BLaER1 treated with 17β-estradiol and CSF1 and Interleukin-3, amounts not matched to agents 10 nM and 100 nM (cell line): ENCODE results near the gene SLC22A14.

Source experiments
- H3K27ac ChIP-seq, 11 experiments: shearing (Covaris generic); formaldehyde crosslinking; 2 replicates each; pipeline ENCODE4 v1.8.1; 2022
- H3K27me3 ChIP-seq, 11 experiments: shearing (Covaris generic); formaldehyde crosslinking; 2 replicates each; pipeline ENCODE4 v1.8.1; 2022
- H3K36me3 ChIP-seq, 11 experiments: shearing (Covaris generic); formaldehyde crosslinking; 2 replicates each; pipeline ENCODE4 v1.8.1; 2022
- H3K4me1 ChIP-seq, 10 experiments: shearing (Covaris generic); formaldehyde crosslinking; 2 replicates each; pipeline ENCODE4 v1.8.1; 2022
- H3K4me2 ChIP-seq, 11 experiments: shearing (Covaris generic); formaldehyde crosslinking; 2 replicates each; pipeline ENCODE4 v1.8.1; 2022
- H3K4me3 ChIP-seq, 10 experiments: shearing (Covaris generic); formaldehyde crosslinking; 2 replicates each; pipeline ENCODE4 v1.8.1; 2022
- H3K9ac ChIP-seq, 11 experiments: shearing (Covaris generic); formaldehyde crosslinking; 2 replicates each; pipeline ENCODE4 v1.8.1; 2022
- H3K9me3 ChIP-seq, 11 experiments: shearing (Covaris generic); formaldehyde crosslinking; replicated peaks in 1 of 11; 2 replicates each; pipeline ENCODE4 v1.8.1; 2022
- H4K20me1 ChIP-seq, 11 experiments: shearing (Covaris generic); formaldehyde crosslinking; 2 replicates each; pipeline ENCODE4 v1.8.1; 2022
- Cebpa-rat ChIP-seq, 11 experiments: shearing (Covaris generic); IDR thresholded peaks; 2 replicates each; pipeline ENCODE4 v1.8.1; 2022

SLC22A14 gene

GRCh38 chr3:38366082-38366481 lies 84.0 kb downstream of the SLC22A14 start:
- no peaks in the 10 kb centered on the region for H3K27me3 ChIP-seq
- H3K27ac ChIP-seq: no peak overlapping the region
- no peak overlapping the region for H3K9ac ChIP-seq
- H3K9me3 ChIP-seq: peaks cover 0 to 9% (median 5%) of the 10 kb centered on the region in 11 experiments; a peak in 4 of 22 replicates
- no peak overlapping the region for H3K4me2 ChIP-seq
- H3K4me3 ChIP-seq: no peak overlapping the region
- H4K20me1 ChIP-seq: no peaks in the 10 kb centered on the region
- no peaks in the 10 kb centered on the region for H3K4me1 ChIP-seq
- H3K36me3 ChIP-seq: peaks cover 5 to 79% (median 26%) of the 10 kb centered on the region in 11 experiments; a peak in 18 of 22 replicates
- TF ChIP-seq Cebpa-rat (IDR thresholded peaks at IDR 0.05): no peak

GRCh38 chr3:38367779-38368178 lies 85.7 kb downstream of the SLC22A14 start:
- no peak overlapping the region for H3K9ac ChIP-seq
- H3K4me1 ChIP-seq: no peaks in the 10 kb centered on the region
- H3K4me2 ChIP-seq: no peak overlapping the region
- H3K4me3 ChIP-seq: no peak overlapping the region
- no peaks in the 10 kb centered on the region for H3K27me3 ChIP-seq
- no peak for TF ChIP-seq Cebpa-rat (IDR thresholded peaks at IDR 0.05)
- H3K27ac ChIP-seq: no peak overlapping the region
- H3K9me3 ChIP-seq: peaks cover 0 to 9% (median 5%) of the 10 kb centered on the region in 11 experiments; a peak in 4 of 22 replicates
- H4K20me1 ChIP-seq: no peaks in the 10 kb centered on the region
- H3K36me3 ChIP-seq: peaks cover 5 to 82% (median 33%) of the 10 kb centered on the region in 11 experiments; a peak in 18 of 22 replicates
